Activated gamma-delta T cell treated with anti-CD3 and anti-CD28 coated beads, Interleukin-2, amount 50 U/mL, for 16 hours (primary cell): ENCODE measurements around the gene PDGFRB.

Experiments used
- DNase-seq: peaks from one replicate; pipeline ENCODE4 v3.0.0-alpha.2; 2020; ENCODE audit warnings: low read depth

PDGFRB gene

DNA sequence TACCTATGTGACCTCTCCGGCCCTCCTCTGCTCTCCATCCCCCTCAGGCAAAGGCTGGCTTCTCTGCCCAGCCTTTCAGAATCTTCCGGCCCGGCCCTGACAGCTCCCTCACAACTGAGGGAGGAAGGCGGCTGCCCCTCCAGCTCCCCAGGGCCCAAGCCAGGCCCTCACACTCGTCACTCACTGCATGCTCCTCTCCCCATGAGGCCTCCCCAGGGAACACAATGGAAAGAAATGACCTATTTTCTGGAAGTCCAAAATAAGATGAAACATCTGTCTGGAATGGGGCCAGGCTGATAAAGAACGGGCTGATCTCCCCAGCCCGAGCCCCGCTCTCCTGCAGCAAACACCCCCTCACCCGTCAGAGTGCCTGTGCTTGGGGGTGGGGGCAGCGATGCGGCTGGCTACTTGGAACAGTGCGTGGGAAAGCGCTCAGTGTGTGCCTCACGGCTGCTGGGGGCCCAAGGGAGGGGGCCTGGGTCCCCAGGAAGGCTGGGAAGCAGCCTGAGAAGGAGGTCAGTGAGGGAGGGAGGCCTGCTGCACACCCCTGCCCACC is 11.3 kb downstream of the PDGFRB start:
- DNase-seq: no peak

DNA sequence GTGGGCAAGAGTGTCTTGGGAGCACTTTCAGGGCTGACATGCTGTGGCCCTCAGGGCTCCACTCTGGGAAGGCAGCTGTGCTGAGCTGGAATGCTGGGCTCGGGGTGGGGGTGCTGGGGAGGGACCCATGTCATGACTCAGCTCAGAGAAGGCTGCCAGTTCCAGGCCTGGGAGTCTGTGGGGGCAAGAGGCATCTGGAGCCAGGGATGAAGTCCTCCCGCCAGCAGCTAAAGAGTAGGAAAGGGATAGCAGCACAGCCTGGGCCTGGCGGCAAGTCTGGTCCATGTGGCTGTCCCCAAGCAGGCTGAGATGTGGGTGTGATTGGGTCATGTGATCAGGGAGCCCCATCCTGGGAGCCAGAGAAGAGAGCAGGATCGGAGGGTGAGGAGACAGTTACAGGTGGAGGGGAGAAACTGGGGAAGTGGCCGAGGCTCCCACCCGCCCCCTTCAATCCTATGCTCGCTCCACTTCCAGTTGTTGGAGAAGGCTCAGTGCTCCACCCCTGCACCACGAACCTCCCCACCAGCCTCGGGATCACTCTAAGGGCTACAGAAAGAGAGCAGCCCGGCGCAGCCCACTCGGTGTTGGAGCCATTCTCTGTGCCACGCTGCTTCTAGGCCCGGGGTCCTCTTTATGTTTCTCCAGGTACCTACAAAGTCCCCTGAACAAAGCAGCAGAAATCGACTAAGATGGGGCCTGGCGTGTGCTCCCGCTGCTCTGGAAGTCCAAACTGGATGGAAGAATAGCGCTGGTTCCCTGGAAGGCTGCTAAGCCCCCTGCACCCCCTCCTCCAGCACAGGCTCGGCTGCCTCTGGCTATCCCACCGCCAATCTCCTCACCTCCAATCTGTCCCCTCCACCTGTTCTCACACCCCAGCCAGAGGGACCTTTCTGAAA is 12.0 kb downstream of the PDGFRB start:
- no peak for DNase-seq

DNA sequence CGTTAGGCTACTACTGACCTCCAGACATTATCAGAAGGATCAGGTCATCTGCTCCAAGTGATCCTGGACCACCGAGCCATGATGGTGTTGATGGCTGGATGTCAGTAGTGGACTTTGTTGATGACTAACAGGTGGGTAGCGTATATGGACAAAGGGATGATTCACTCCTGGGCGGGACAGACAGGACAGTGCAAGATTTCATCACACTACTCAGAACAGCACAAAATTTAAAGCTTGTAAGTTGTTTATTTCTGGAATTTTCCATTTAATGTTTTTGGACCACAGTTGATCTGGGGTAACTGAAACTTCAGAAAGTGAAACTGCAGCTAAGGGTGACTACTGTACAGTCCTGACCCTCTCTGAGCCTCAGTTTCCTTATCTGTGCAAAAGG is 12.7 kb downstream of the PDGFRB start:
- DNase-seq: no peak

DNA sequence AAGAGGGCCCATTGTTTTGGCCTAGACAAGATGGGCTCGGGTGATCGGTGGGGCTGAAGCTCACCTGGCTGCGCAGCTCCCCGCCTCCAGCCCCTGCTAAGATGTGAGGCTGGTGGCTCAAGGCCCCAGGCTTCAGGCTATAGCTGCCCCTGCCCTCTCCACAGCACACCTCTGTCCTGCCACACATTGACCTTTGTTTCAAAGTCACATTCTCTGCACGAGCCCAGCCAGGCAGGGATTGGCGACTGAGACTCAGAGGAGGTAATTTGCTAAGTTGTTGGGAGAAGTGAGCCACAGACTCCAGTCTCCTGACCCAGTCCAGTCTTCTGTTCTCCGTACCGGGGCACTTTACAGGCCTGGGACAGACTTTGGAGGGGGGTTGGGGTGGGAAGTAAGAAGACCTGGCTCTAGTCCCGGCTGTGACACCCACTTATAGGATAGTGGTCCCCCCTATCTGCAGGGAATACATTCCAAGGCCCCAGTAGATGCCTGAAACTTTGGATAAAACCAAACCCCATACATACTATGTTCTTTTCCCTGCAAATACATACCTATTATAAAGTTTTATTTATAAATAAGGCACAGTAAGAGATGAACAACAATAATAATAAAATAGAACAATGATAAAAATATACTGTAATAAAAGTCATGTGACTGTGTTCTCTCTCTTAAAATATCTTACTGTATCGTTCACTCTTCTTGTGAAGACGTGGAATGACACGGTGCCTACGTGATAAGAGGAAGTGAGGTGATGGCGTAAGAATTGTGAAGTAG is 13.3 kb downstream of the PDGFRB start:
- DNase-seq: no peak

DNA sequence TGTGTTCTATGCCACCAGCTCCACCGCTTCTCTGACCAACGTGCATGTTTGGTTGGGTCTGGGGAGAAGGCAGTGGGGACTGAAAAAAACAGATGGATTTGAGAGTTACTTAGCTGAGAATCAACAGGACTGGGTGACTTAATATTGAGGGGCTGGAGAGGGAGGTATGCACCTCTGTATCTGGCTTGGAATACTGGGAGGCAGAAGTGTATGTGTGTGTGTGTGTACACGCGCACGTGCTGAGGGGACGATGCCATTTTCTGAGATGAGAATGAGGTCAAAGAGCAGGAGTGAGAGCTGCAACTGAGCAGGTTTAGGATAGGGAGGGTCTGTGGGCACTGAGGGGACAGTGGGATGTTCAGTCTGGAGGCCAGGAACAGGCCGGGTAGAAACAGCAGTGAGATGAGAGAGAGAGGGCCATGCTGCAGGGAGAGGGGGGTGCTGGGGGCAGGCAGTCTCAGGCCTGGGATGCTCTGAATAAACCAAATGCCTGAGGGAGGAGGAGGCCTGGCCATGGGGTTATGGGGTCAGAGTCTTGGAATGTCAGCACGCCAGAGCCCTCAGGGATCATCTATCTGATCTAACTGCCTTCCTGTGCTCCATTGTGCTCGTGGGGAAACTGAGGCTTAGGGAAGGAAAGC is 14.0 kb downstream of the PDGFRB start:
- no peak for DNase-seq

DNA sequence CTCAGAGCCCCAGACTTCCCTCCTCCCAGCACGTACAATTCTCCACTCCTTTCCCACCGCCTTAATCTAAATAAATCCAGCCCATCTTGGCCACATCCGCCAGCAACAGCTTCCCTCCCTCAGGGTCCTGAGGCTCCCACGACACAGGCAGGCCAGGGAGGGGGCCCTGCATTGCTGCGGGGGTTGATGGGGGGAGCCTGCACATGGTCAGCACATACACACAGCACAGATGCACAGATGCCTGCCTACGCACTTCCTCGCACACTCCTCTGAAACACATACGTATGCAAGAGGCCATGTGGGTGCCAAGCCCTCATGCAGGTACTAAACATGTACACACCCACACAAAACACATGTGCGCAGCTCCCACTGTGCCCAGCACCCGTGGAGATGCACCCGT is 14.8 kb downstream of the PDGFRB start:
- no peak for DNase-seq

DNA sequence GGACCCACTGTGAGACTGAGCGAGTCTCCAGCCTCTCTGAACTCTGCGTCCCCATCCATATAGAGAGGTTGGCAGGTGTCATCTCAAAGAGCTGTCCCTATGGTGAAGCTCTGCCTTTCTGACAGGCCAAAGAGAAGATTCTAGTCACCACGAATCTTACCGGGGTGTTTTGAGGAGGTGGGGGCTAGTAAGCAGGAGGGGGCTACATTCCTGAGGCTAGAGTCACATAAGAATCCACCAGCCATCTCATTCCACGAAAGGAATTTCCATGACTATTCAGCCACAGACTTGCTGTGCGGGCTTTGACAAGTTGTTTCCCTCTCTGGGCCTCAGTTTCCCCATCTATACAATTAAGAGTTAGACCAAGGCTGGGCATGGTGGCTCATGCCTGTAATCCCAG is 16.3 kb downstream of the PDGFRB start:
- DNase-seq: no peak

DNA sequence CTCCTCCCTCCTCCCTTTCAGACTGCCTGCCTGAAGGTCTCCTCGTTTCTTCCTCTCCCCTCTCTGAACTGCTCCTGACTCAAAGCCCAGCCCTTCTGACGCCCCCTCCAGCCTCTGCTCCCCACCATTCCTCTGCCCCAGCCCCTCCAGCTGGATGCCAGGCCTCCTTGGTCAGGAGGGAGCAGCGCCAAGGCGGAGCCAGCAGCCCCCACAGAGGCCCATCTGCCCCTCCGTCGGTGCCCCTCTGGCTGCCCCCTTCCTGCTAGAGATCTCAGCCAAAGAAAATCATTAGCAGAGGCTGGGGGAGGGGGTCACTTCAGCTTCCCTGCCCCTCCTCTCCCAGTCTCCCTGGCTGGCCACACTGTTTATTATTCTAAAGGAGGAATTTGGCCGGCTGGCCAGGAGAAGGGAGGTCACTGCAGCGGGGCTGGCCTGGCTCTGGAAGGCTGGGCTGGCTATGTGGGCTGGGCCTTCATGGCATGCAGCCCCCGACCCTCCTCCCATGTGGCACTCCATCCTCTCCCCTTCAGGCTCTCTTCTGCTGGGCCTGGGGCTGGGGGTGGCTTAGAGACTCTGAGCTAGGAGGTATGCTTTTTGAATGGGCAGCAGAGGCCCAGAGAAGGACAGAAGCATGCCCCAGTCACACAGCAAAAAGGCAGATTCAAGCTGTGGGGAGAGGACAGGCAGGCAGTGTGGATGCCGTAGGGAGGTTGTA is 16.9 kb downstream of the PDGFRB start:
- no peak for DNase-seq

DNA sequence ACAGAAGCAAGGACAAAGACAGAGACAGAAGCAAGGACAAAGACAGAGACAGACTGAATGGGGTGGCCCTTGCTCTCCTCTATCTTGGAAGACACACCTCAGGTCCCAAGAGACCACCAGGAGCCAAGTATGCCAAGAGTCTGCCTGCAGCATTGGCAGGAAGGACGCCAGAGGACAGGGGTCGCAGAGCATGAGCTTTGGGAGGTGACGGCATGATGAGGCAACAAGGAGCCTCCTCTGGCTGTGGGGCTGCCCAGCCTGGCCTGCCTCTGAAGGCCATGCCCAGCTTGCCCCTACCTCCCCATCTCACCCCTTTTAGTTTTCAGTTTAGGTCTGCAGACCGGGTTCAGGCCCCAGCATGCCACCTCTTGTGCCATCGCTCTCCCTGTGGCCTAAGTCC is 17.6 kb downstream of the PDGFRB start:
- DNase-seq: no peak

DNA sequence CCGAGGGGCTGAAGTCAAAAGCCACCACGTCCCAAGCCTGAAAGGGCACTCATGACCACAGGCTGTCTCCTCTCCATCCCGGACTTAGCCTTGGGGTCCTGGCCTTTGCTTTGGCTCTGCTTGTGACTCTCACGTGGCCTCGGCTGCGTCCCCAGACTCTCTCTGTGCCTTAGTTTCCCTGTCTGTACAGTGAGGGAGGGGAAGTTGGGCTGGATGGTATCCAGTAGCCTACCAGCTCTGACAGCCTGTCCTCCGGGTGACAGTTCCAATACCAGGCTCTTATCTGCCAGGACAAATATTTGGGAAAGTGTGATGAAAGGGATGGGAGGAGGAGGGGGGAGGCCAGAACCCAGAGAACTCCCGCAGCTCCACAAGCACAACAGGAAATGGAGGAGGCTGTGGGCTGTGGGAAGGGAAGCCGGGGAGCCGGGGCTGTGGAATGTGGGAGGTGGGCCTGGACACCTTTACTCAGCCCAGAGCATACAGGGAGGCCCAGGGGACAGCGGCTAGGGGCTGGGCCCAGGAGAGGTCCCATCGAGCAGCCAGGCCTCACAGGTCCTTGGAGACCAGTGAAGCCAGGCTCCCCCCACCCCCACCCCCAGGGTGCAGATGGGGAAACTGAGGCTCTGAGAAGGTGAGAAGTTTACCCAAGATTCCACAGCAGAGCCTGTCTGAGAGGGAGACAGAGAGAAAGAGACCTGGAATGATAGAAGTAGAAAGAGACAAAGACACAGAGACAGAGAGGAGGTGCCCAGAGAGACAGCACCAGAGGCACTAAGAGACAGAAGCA is 18.3 kb downstream of the PDGFRB start:
- DNase-seq: no peak

DNA sequence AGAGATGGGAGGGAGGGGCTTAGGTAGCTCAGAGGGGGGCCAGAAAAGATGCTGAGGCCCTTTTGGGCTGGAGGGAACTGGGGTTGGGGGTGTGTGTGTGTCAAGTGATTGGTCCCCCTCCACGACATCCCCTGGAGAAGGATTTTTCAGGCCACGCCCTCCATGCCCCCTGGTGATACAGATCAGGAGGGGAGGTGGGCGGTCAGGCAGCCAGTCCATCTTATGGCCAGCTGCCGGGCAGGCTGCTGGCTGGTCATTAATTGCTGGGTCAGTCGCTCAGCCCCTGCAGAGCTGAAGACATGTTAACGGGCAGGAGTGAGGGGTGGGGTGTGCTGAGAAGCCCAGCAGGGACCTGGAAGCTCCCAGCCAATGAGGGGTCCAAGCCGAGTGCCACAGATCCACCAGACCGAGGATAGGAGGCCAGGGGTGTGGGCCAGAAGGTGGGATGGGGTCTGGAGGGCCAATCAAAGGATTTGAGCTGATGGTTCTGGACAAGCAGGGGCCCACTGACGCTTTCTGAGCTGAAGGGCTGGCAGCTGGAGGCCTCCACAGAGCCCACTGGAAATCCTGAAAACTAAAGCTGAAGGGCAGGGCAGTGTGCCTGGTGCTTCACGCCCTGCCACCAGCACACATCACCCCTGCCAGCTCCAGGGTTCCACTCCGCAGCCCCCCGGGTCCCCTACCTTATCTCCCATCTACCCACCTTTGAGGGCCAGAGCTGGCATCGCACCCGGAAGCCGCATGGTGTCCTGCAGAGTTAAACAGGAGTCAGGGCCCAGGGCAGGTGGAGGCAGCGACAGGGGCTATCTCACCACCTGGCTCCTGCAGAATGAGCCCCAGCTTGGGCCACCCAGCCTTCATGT is 19.1 kb downstream of the PDGFRB start:
- no peak for DNase-seq

DNA sequence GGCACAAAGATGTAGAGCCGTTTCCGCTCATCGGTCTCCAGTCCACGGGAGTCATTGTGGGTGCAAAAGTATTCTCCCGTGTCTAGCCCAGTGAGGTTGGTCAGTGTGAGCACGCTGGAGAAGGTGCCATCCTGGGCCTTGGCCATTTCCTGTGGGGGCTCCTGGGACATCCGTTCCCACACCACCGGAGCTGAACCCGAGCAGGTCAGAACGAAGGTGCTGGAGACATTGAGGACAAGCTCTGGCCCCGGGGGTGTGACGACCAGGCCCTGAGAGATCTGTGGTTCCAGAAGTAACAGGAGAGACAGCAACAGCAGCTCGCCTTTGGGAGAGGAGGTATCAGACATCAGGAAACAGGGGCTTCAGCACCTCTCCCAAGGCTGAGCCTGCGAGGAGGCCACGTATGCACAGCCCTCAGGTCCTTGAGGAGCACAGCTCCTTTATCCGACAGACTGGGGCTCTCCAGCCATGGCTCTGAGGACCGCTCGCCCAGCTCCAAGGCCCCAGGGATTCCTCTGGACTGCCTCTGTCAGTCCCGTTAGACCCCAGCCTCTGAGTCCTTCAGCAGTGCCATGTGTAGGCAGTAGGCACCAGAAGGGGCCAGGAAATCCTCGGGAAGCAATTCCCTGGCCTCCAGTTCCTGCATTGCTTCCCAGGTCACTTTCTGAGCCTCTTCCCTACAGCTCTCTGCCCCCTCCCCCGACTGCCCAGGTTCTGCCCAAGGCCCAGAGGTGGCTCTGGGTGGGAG is 19.9 kb downstream of the PDGFRB start:
- no peak for DNase-seq

DNA sequence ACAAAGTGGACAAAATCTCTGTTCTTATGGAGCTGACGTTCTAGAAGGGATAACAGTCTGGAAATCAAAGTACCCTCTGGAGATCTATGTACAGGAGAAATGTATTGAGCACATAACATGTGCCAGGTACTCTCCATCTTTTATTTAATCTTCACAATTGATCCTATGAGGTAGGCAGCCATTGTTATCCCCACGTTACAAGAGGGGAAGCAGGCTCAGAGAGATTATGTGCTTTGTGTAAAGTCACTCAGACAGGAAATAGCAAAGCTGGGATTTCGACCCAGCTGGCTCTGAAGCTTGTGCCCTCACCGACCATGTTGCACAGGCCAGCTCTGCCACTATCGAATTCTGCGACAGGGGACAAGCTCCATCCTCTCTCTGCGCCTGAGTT is 21.5 kb downstream of the PDGFRB start:
- no peak for DNase-seq

DNA sequence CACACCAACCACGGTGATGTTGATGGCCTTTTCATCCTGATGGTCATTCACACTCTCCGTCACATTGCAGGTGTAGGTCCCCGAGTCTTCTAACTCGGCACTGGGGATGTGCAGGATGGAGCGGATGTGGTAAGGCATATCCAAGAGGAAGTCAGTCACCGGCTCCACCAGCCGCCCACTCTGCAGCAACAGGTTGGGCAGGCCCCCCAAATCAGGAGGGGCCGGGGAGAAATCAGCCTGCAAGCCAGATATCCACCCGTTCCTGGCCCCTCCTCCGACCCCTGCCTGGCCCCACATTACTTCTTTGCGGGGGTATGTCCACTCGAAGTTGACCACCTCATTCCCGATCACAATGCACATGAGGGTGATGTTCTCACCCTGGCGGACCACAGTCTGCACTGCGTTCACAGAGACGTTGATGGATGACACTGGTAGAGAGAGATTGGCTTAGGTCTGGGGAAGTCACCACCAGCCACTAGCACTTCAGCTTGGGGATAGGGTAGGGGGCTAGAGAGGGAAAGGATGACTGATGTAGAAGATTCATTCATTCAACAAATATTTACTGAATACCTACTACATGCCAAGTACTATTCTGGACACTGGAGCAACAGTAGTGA is 22.0 kb downstream of the PDGFRB start:
- DNase-seq: no peak

DNA sequence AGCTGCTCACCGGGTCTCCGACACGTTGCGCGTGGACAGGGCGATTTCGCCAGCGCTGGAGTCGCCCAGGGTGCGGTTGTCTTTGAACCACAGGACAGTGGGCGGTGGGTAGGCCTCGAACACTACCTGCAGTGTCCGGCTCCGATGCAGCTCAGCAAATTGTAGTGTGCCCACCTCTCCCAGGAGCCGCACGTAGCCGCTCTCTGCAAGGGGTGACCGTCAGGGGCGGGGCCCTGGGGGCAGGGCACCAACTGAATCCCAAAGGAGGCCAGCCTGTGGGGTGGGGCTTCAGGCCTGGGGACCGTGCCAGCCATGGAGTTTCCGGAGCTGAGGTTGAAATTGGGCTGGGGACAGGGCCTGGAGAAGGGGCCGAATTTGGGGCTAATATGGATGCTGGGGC is 22.9 kb downstream of the PDGFRB start:
- no peak for DNase-seq

DNA sequence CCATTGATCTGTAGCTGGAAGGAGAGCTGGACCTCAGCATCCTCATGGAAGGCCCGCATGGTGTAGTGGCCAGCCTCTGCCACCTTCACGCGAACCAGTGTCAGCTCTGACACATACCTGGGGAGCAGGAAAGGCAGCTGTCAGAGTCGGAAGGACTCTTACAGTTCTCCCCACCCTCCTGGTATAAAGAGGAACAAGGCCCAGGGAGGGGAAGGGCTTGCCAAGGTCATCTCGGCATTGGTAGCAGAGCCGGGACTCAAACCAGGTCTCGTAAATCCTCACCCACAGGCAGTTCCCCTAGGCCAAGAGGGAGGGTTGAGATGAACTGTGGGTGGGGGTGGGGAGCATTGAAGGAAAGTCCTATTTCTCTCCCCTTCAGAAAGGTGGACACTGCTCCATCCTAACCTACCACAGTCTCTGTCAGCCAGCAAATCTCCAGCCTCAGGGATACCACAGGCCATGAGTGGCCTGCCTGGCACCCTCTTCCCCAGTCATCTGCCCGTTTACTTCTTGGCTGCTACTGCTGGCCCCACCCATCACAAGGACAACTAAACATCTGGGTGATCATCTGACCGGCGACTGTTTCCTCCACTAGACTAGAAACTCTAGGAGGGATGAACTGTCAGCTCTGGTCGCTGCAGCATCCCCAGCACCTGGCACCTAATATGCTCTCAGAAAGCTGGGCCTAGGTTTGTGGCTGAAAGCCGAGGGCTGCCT is 23.5 kb downstream of the PDGFRB start:
- no peak for DNase-seq

DNA sequence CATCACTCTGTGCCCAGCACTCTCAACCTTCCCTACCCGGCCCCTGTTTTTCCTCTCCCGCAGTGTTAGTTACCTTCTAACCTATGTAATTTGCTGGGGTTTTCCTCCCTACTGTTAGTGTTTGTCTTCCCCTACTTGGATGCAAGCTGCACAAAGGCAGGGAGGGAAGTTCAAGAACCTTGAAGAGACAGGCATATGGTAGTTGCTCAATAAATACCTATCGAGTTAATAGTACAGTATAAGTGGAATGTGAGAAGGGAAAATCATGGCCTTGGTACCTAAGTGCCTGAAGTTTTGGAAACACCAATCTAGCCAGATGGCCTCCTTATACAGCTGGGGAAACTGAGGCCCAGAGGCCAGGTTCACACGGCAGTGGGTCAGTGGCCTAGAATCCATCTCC is 24.2 kb downstream of the PDGFRB start:
- no peak for DNase-seq

DNA sequence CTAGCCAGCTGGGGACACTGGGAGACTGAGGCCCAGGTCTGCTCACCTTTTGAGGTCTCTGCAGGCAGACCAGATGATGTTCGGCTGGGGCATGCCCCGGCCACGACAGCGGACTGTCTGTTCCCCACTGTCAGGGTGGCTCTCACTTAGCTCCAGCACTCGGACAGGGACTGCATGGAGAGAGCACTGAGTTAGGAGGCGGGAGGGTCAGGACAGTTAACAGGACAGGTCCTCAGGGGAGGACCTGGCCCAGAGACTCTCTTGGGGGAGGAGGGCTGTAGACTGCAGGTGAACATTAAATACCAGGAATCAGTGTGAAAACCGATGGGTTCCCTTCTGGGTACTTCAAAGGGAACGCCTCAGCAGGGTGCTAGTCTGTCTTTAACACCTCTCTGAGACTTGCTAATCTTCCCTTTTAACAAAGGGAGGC is 25.1 kb downstream of the PDGFRB start:
- no peak for DNase-seq
